Measurements from ENCODE around the gene RANBP3L.
"Not testable (repeated sequence)": the region's sequence is repeated elsewhere in the genome, so short reads cannot be mapped to it uniquely, and the experiment has no call there.

RANBP3L gene

GRCh38 chr5:36206913-36207312, 94.8 kb downstream of the RANBP3L start:
- no peak for DNase-seq (ENCODE audit: low read depth in 2 of 2)

GRCh38 chr5:36205329-36205728, 96.4 kb downstream of the RANBP3L start:
- no peak for DNase-seq (ENCODE audit: low read depth in 2 of 2)

- DNase-seq (ENCODE audit: low read depth in 2 of 2): no peak
These were observed 99.2 kb downstream of the RANBP3L start for GRCh38 chr5:36202521-36202961.

- DNase-seq (ENCODE audit: low read depth in 2 of 2): no peak
These were observed 101.2 kb downstream of the RANBP3L start for GRCh38 chr5:36200513-36200912.

GRCh38 chr5:36199620-36200019, 102.1 kb downstream of the RANBP3L start:
- no peak for DNase-seq (ENCODE audit: low read depth in 2 of 2)

GRCh38 chr5:36198783-36199182, 102.9 kb downstream of the RANBP3L start:
- not testable (repeated sequence) for DNase-seq (ENCODE audit: low read depth in 2 of 2)
